Globus pallidus (tissue), 1 donor: ENCODE results near the gene POLR2A.
A peak's percentile ranks its signal among the peaks of the same experiment; 100 is the strongest.
"Not testable (repeated sequence)": the region's sequence is repeated elsewhere in the genome, so short reads cannot be mapped to it uniquely, and the experiment has no call there.

ENCODE experiments used
- DNase-seq: peaks from one replicate; pipeline ENCODE4 v3.0.0-alpha.2; 2015; ENCODE audit warnings: low spot score

Gene POLR2A

GRCh38 chr17:7479213-7480088, 4.7 kb upstream of the POLR2A start, which contains the start of gene ZBTB4:
Gene ZBTB4, minus strand, starts transcription at chr17:7479631. Its CDS starts 12,830 bp downstream, at chr17:7466801.
- peak; percentile 60 for DNase-seq

- no peak for DNase-seq
Observed at GRCh38 chr17:7480089-7480384, 4.1 kb upstream of the POLR2A start.

- not testable (repeated sequence) for DNase-seq
Observed at GRCh38 chr17:7481275-7481674, 2.9 kb upstream of the POLR2A start, which contains the start of gene SLC35G6. Gene SLC35G6, plus strand, starts transcription at chr17:7481446. Its CDS starts 71 bp downstream, at chr17:7481517.

GRCh38 chr17:7481842-7482741, 2.1 kb upstream of the POLR2A start:
- not testable (repeated sequence) for DNase-seq

GRCh38 chr17:7482742-7483088, 1.5 kb upstream of the POLR2A start:
- not testable (repeated sequence) for DNase-seq

- DNase-seq: peak; percentile 97
Observed at GRCh38 chr17:7483255-7484066, 705 bp upstream of the POLR2A start.

GRCh38 chr17:7484919-7485377, 782 bp downstream of the POLR2A start:
- DNase-seq: no peak

- no peak for DNase-seq
Observed at GRCh38 chr17:7486181-7486580, 2.0 kb downstream of the POLR2A start.

GRCh38 chr17:7490144-7490543, 6.0 kb downstream of the POLR2A start:
- no peak for DNase-seq

- DNase-seq: no peak
Observed at GRCh38 chr17:7491583-7491982, 7.4 kb downstream of the POLR2A start.

- DNase-seq: no peak
Observed at GRCh38 chr17:7493941-7494340, 9.8 kb downstream of the POLR2A start.

- no peak for DNase-seq
Observed at GRCh38 chr17:7495906-7496434, 11.8 kb downstream of the POLR2A start.

- DNase-seq: no peak
Observed at GRCh38 chr17:7496470-7497183, 12.5 kb downstream of the POLR2A start.

- no peak for DNase-seq
Observed at GRCh38 chr17:7497228-7497627, 13.1 kb downstream of the POLR2A start.

- DNase-seq: no peak
Observed at GRCh38 chr17:7497636-7498035, 13.5 kb downstream of the POLR2A start.

- no peak for DNase-seq
Observed at GRCh38 chr17:7499161-7499560, 15.0 kb downstream of the POLR2A start.

- no peak for DNase-seq
Observed at GRCh38 chr17:7501729-7502128, 17.6 kb downstream of the POLR2A start.

- DNase-seq: no peak
Observed at GRCh38 chr17:7502171-7502847, 18.1 kb downstream of the POLR2A start.

- no peak for DNase-seq
Observed at GRCh38 chr17:7502987-7503386, 18.8 kb downstream of the POLR2A start.

- no peak for DNase-seq
Observed at GRCh38 chr17:7503521-7503920, 19.4 kb downstream of the POLR2A start.
